H9 (cell line): Measurements from ENCODE around the gene CD164. TPM values are rescaled to one million over a fixed set of nuclear protein-coding genes. Genes with fewer than 3 reads are reported as not detected.

Experiments used
- DNase-seq: peaks from one replicate; pipeline ENCODE4 v3.0.0-alpha.2; 2017
- H2AFZ ChIP-seq: one replicate; pipeline ENCODE4 v1.6.1; 2013; ENCODE audit warnings: mild to moderate bottlenecking, low read length, control low read depth, moderate library complexity
- H2AK5ac ChIP-seq: 2 replicates; pipeline ENCODE4 v1.6.1; 2013; ENCODE audit warnings: low read length, control low read depth, mixed read lengths; ENCODE audit not compliant: insufficient read length
- H2BK120ac ChIP-seq: one replicate; pipeline ENCODE4 v1.6.1; 2013; ENCODE audit warnings: low read depth, mild to moderate bottlenecking, low read length, control low read depth, inconsistent platforms; ENCODE audit not compliant: poor library complexity, severe bottlenecking
- H2BK12ac ChIP-seq: 2 replicates; pipeline ENCODE4 v1.6.1; 2013; ENCODE audit warnings: low read length, control low read depth, mixed read lengths, low read depth; ENCODE audit not compliant: insufficient read length
- H2BK15ac ChIP-seq: 2 replicates; pipeline ENCODE4 v1.6.1; 2013; ENCODE audit warnings: low read depth, low read length, control low read depth
- H2BK20ac ChIP-seq: one replicate; pipeline ENCODE4 v1.6.1; 2013; ENCODE audit warnings: low read depth, mild to moderate bottlenecking, low read length, control low read depth, inconsistent platforms; ENCODE audit not compliant: poor library complexity, severe bottlenecking
- H2BK5ac ChIP-seq: 2 replicates; pipeline ENCODE4 v1.6.1; 2013; ENCODE audit warnings: low read length, control low read depth, mixed read lengths; ENCODE audit not compliant: insufficient read length
- H3K14ac ChIP-seq: 2 replicates; pipeline ENCODE4 v1.6.1; 2013; ENCODE audit warnings: low read length, control low read depth; ENCODE audit not compliant: insufficient read depth
- H3K18ac ChIP-seq: 2 replicates; pipeline ENCODE4 v1.6.1; 2013; ENCODE audit warnings: low read depth, mild to moderate bottlenecking, mixed read lengths, low read length, control low read depth; ENCODE audit not compliant: insufficient read length
- H3K23ac ChIP-seq: 2 replicates; pipeline ENCODE4 v1.6.1; 2013; ENCODE audit warnings: low read length, control low read depth, mixed read lengths, low read depth; ENCODE audit not compliant: insufficient read length
- H3K23me2 ChIP-seq: 2 replicates; pipeline ENCODE4 v1.6.1; 2013; ENCODE audit warnings: low read depth, mild to moderate bottlenecking, mixed read lengths, low read length, control low read depth; ENCODE audit not compliant: insufficient read length, poor library complexity, severe bottlenecking
- H3K27ac ChIP-seq: 2 replicates; pipeline ENCODE4 v1.5.1; 2013; ENCODE audit warnings: low read length, control low read depth, mixed read lengths, low read depth; ENCODE audit not compliant: insufficient read length
- H3K27me3 ChIP-seq: 2 replicates; pipeline ENCODE4 v1.6.1; 2013; ENCODE audit warnings: low read length, control low read depth, inconsistent platforms; ENCODE audit not compliant: insufficient read depth
- H3K4ac ChIP-seq: 2 replicates; pipeline ENCODE4 v1.6.1; 2013; ENCODE audit warnings: low read depth, mild to moderate bottlenecking, control low read depth, inconsistent platforms, low read length, moderate library complexity
- H3K4me1 ChIP-seq: 2 replicates; pipeline ENCODE4 v1.6.1; 2013; ENCODE audit warnings: low read length, control low read depth, inconsistent platforms; ENCODE audit not compliant: insufficient read depth
- H3K4me2 ChIP-seq: 2 replicates; pipeline ENCODE4 v1.6.1; 2013; ENCODE audit warnings: low read length, control low read depth, mixed read lengths; ENCODE audit not compliant: insufficient read length, insufficient read depth
- H3K56ac ChIP-seq: 2 replicates; pipeline ENCODE4 v1.6.1; 2013; ENCODE audit warnings: low read depth, mild to moderate bottlenecking, mixed read lengths, low read length, control low read depth; ENCODE audit not compliant: insufficient read length
- H3K79me1 ChIP-seq: 2 replicates; pipeline ENCODE4 v1.6.1; 2013; ENCODE audit warnings: low read depth, mild to moderate bottlenecking, moderate library complexity, low read length, control low read depth, inconsistent platforms; ENCODE audit not compliant: insufficient read depth, poor library complexity, severe bottlenecking
- H3K79me2 ChIP-seq: 2 replicates; pipeline ENCODE4 v1.6.1; 2013; ENCODE audit warnings: low read length, control low read depth, inconsistent platforms; ENCODE audit not compliant: insufficient read depth
- H3K9ac ChIP-seq: 2 replicates; pipeline ENCODE4 v1.6.1; 2013; ENCODE audit warnings: low read length, control low read depth, mixed read lengths; ENCODE audit not compliant: insufficient read length; ENCODE audit errors: extremely low read depth
- H3K9me3 ChIP-seq: one replicate; pipeline ENCODE4 v1.6.1; 2013; ENCODE audit warnings: low read depth, low read length, inconsistent platforms; ENCODE audit not compliant: control insufficient read depth
- H3T11ph ChIP-seq: one replicate; pipeline ENCODE4 v1.6.1; 2013; ENCODE audit warnings: mild to moderate bottlenecking, low read length, control low read depth, inconsistent platforms
- H4K20me1 ChIP-seq: one replicate; pipeline ENCODE4 v1.6.1; 2013; ENCODE audit not compliant: control insufficient read depth, insufficient read length, insufficient read depth
- H4K5ac ChIP-seq: 2 replicates; pipeline ENCODE4 v1.6.1; 2013; ENCODE audit warnings: low read depth, mild to moderate bottlenecking, mixed read lengths, low read length, control low read depth; ENCODE audit not compliant: insufficient read length
- H4K8ac ChIP-seq: replicated peaks from 2 replicates; pipeline ENCODE4 v1.6.1; 2013; ENCODE audit warnings: low read length, control low read depth, mixed read lengths, low read depth; ENCODE audit not compliant: insufficient read length
- H4K91ac ChIP-seq: 2 replicates; pipeline ENCODE4 v1.6.1; 2013; ENCODE audit warnings: low read depth, mild to moderate bottlenecking, moderate library complexity, mixed read lengths, low read length, control low read depth; ENCODE audit not compliant: insufficient read length
- H3K27ac Mint-ChIP-seq, 3 experiments: 2 replicates in 2 of 3; 3 replicates in 1 of 3; pipeline ENCODE4 v1.8.0; 2020 to 2021; ENCODE audit warnings: mixed read lengths in 3 of 3, mild to moderate bottlenecking in 1 of 3, moderate library complexity in 1 of 3
- H3K27me3 Mint-ChIP-seq: 2 replicates; pipeline ENCODE4 v1.8.0; 2021; ENCODE audit warnings: low read depth, mild to moderate bottlenecking, moderate library complexity, mixed read lengths
- H3K36me3 Mint-ChIP-seq, 3 experiments: 2 replicates in 2 of 3; 3 replicates in 1 of 3; pipeline ENCODE4 v1.8.0; 2020 to 2021; ENCODE audit warnings: low read depth in 3 of 3, mixed read lengths in 3 of 3; ENCODE audit not compliant: insufficient read depth in 1 of 3
- H3K4me1 Mint-ChIP-seq, 2 experiments: 2 replicates each; pipeline ENCODE4 v1.8.0; 2020; ENCODE audit warnings: mixed read lengths in 2 of 2
- H3K4me3 Mint-ChIP-seq, 2 experiments: 2 replicates in 1 of 2; 3 replicates in 1 of 2; pipeline ENCODE4 v1.8.0; 2020 to 2021; ENCODE audit warnings: mild to moderate bottlenecking in 2 of 2, mixed read lengths in 2 of 2, moderate library complexity in 1 of 2
- H3K9me3 Mint-ChIP-seq, 2 experiments: 2 replicates in 1 of 2; 3 replicates in 1 of 2; pipeline ENCODE4 v1.8.0; 2020; ENCODE audit warnings: mild to moderate bottlenecking in 2 of 2, mixed read lengths in 2 of 2, moderate library complexity in 1 of 2
- whole genome bisulfite sequencing: extraction: QIAGEN DNeasy Blood & Tissue Kit; methylation state at CpG from one replicate; pipeline ENCODE4 v1.1.7; 2013; ENCODE audit warnings: missing lambda C conversion rate, low lambda C conversion rate, mixed read lengths; ENCODE audit not compliant: insufficient read length; ENCODE audit errors: extremely low coverage; 5-methylcytosine and 5-hydroxymethylcytosine counted together
- total RNA-seq: library from RNA; stranded (reverse); gene quantifications from 2 replicates; pipeline ENCODE4 v1.2.1, GENCODE V29; 2021
- TF ChIP-seq, protein P1 (sequence below): fragments of 200-600 bp; sonication (generic); conservative IDR thresholded peaks from 3 replicates; pipeline ENCODE4 v1.8.0; 2021; ENCODE audit warnings: antibody characterized with exemption, mild to moderate bottlenecking

CD164 gene
- total RNA-seq, 1 experiment from 2014 or later = 130 TPM

DNA sequence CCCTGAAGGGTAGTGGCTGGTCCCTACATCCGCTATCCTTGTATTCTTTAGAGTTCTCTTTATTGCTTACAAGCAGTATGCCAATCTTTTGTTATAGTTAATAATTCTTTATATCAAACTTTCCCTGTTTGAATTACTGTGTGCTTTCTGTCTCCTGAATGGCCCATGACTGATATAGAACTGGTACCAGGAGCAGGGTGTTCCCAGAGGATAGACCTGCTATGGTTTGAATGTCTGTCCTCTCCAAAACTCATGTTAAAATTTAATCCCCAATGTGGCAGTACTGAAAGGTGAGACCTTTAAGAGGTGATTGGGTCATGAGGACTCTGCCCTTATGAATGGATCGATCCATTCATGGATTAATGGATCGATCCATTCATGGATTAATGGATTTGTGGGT, 26.0 kb downstream of the CD164 start:
- Histone ChIP-seq H3K4me1 (no peaks in the 10 kb centered on the region), H3K14ac (no peak overlapping the region), H3K27ac (no peak overlapping the region), H2BK5ac (no peak overlapping the region), H3K79me2 (no peaks in the 10 kb centered on the region), H4K8ac (no peak overlapping the region), H2AK5ac (no peak overlapping the region), H4K5ac (no peak overlapping the region), H2AFZ (no peak overlapping the region), H3K79me1 (no peaks in the 10 kb centered on the region), H3K27me3 (no peaks in the 10 kb centered on the region), H2BK15ac (no peak overlapping the region), H3K4ac (no peak overlapping the region), H3T11ph (no peak overlapping the region), H3K4me2 (no peak overlapping the region), H4K91ac (no peak overlapping the region), H3K9ac (no peak overlapping the region), H3K23ac (no peak overlapping the region), H3K23me2 (no peaks in the 10 kb centered on the region), H2BK12ac (no peak overlapping the region), H2BK120ac (no peak overlapping the region), H4K20me1 (no peaks in the 10 kb centered on the region), H3K56ac (no peak overlapping the region), H2BK20ac (no peak overlapping the region), H3K9me3 (peaks cover 7% of the 10 kb centered on the region), H3K18ac (no peak overlapping the region)
- peaks cover 46 to 55% (median 48%) of the 10 kb centered on the region in 3 experiments for H3K36me3 Mint-ChIP-seq
- H3K27ac Mint-ChIP-seq = no peak overlapping the region
- H3K27me3 Mint-ChIP-seq = no peaks in the 10 kb centered on the region
- peaks cover 0 to 4% of the 10 kb centered on the region in 2 experiments; a peak in 3 of 4 replicates for H3K4me1 Mint-ChIP-seq
- WGBS = no CpG with 5 or more reads among the region's 3 CpGs
- peaks cover 6 to 14% of the 10 kb centered on the region in 2 experiments; a peak in 4 of 5 replicates for H3K9me3 Mint-ChIP-seq
- TF ChIP-seq, protein P1, sequence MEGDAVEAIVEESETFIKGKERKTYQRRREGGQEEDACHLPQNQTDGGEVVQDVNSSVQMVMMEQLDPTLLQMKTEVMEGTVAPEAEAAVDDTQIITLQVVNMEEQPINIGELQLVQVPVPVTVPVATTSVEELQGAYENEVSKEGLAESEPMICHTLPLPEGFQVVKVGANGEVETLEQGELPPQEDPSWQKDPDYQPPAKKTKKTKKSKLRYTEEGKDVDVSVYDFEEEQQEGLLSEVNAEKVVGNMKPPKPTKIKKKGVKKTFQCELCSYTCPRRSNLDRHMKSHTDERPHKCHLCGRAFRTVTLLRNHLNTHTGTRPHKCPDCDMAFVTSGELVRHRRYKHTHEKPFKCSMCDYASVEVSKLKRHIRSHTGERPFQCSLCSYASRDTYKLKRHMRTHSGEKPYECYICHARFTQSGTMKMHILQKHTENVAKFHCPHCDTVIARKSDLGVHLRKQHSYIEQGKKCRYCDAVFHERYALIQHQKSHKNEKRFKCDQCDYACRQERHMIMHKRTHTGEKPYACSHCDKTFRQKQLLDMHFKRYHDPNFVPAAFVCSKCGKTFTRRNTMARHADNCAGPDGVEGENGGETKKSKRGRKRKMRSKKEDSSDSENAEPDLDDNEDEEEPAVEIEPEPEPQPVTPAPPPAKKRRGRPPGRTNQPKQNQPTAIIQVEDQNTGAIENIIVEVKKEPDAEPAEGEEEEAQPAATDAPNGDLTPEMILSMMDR = no peak
- no peak overlapping the region for H3K4me3 Mint-ChIP-seq
- DNase-seq = no peak
